GM18502 (cell line): ENCODE data around the gene CTU2.

ENCODE experiments used
- ATAC-seq: cut with Tn5 transposase; IDR thresholded peaks from one replicate; pipeline ENCODE4 v1.9.1; 2021; ENCODE audit warnings: mild to moderate bottlenecking; ENCODE audit not compliant: unreplicated experiment, poor library complexity

The CTU2 gene

DNA sequence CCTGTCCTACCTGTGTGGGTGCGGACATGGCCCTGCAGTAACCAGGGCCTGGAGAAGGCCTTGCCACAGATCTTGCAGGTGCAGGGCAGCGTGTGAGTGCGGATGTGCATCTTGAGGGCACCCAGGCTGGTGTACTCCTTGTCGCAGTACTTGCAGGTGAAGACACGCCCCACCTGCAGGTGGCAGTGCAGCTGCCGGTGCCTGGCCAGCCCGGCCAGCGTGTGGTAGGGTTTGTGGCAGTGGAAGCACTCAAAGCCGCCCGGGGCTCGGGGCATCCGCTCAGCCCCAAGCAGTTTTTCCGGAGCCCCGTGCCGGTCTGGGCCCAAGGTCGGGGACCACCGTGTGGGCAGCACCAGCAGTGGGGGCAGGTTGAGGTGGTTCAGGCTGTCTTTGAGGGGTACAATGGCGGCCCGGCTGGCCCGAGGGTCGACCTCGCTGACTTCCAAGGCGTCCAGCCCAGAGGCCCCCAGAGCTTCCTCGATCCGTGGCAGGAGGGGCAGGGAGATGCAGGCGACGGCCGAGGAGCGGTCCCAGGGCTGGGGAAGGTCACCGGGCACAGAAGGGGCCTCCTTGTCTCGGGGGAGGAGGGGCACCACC, 25.1 kb upstream of the CTU2 start:
- ATAC-seq: peak; percentile 10

DNA sequence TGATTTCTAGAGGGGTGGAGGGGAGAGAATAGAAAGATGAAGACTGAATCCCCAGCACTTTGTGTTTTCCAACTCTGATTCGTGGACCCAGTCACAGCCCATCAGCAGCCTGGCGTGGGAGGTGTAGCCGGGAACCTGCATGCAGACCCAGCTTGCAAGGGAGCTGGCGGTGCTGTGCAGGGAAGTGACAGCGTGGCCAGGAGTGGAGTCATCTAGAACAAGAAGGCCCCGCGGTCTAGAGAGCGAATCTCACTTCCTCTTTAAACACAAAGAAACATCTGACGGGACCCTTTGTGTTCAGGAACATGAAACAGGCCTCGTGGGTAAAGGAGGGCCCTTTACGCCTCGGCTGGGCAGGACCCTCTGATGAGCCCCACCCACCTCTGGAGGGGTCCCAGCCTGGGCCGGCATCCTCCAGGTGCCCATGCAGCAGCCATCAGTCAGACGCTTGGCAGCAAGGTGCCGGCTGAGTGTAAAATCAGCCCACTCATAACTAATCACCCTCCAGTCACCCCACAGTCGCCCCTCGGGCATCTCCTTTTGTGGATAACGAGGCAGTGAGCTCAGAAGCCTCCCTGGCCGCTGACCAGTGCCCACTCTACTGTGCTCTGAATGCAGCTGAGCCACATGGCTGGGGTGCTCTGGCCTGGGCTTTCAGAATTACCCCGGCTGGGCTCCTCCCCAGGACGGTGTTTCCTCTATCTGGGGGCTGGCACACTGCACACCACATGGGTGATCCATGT, 24.4 kb upstream of the CTU2 start:
- peak; percentile 72 for ATAC-seq

DNA sequence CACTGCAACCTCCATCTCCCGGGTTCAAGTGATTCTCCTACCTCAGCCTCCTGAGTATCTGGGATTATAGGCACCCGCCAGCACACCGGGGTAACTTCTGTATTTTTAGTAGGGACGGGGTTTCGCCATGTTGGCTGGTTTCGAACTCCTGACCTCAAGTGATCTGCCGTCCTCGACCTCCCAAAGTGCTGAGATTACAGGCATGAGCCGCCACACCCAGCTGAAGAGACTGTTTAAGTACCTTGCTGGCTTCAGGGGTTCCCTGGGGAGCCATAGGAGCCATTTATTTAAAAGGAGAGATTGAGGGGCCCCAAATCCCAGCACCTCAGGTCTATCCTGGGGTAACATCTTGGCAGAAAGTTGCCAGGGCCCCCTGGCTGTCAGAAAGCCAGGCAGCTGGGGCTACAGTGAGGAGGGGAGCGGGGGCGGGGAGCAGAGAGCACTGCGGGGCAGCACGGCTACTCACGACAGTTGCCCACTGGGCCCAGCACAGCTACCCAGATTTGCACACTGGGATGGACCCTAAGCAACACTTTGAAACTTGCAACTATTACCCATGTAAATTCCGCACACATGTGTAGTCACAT, 21.6 kb upstream of the CTU2 start:
- no peak for ATAC-seq

DNA sequence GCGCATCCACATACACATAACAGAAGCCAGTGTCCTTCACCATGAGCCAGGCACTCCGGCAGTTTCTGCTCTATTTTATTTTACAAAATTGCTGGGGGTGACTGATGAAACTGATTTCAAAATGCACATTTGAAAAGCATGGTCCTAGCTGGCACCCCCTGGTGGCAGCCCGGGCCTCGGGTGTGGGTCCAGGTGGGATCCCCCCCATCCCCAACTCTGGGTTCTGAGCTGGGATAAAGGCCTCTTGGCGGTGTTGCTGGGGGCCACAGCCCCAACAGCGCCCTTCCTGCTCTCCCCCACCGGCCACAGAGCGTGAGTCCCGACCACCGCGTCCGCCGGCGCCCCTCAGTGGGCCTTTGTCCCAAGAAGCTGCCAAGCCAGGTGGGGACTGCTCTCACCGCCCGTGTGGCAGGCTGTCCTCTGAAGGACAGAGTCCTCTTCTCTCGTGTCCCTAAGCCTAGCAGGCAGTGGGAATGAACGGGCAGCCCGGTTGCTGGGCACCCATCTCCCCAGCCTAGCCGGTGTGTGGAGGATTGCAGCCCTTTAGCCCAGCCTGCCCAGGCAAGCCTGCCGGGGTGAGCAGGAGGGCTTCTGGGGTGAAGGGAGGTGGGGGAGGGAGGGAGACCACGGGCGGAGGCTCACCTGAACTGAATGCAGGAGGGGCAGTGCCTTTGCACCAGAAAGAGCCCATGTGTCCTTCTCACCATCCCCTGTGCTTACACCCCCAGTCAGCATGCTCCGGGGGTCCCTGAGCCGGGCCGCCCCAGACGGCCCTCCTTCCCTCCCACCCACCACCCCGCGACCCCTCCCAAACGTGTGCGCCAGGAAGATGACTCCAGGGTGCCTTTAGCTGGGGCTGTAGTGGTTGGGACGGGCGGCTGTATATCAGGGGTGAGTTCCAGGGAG, 20.9 kb upstream of the CTU2 start:
- no peak for ATAC-seq

DNA sequence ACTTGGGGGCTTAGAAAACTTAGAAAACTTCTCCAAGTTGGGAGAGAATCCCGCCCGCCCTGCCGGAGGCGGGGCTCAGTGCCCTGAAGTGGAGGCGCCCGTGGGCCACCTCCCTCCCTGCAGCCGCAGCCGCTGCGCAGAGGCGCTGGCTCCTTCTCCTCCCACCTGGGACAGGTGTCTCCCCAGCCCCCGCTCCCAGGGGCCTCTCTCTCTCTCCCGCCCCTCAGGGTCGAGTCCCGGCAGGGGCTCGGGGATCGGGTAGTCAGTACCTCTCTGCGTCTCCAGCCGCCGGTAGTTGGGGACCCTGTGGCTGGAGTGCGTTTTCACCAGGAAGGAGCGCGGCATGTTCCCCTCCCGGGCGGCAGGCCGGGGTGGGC, 20.3 kb upstream of the CTU2 start:
- peak; percentile 16 for ATAC-seq

DNA sequence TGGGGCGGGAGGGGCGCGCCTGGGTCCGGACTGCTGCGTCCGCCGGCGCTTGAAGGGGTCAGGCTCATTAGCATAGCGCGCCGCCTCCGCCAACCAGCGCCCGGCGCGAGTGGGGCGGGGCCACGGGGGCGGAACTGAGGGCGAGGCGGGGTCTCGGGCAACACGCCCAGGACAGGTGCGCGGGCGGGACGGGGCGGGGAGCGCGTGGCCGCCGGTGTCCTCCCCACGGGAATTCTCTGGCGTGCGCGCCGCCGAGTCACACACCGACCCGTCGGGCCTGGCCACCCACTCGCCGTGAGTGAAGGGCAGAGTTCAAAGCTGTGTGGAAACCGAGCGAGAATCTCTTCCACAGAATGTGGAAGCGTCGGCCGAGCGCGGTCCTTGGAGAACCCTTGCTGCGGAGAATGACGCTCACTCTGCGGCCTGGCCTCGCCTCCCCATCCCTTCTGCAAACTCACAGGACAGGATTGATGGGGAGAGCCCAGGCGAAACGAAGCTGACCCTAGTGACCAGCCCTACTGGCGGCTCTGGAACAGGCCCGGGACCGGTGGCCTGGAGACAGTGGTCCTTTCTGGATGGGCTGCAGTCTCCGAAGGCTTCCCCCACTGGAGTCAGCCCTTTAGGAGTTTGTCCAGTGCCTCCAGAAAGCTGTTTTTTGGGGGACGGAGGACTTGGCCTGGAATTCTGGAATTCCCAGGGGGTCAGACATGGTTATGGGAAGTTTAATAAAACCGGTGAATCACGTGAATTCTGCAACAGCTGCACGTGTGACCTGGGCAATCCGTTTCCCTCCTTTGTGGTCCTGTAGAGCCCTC, 19.7 kb upstream of the CTU2 start, which contains the start of gene SNAI3:
Gene SNAI3 (minus strand): TSS at position 69 of the 815 bp plus-strand sequence. CDS start 101 bp downstream, outside the sequence.
- ATAC-seq: peak; percentile 72

DNA sequence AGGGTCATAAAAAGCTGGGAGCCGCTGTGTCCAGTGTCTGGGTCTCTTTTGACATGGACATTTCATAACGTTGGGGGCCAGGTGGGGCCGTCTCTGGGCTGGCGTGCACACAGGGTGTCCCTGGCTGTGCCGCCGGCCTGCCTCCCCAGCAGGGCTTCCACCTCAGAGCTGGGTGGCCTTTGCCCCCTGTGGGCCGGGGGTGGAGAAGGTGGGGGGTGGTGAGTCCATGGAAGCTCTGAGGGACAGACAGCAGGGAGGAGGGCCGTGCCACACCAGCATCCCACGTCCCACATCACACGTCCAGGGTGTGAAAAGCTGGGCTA, 19.1 kb upstream of the CTU2 start:
- ATAC-seq: no peak

DNA sequence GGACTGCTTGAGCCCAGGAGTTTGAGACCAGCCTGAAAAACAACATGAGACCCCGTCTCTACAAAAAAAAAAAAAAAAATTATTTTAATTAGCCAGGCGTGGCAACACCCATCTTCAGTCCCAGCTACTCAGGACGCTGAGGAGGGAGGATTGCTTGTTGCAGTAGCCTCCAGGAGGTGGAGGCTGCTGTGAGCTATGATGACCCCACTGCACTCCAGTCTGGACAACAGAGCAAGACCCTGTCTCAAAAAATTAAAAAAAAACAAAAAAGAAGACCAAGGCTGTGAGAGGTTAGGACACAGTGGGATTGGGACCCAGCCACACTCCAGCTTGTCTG, 18.7 kb upstream of the CTU2 start:
- ATAC-seq: no peak

DNA sequence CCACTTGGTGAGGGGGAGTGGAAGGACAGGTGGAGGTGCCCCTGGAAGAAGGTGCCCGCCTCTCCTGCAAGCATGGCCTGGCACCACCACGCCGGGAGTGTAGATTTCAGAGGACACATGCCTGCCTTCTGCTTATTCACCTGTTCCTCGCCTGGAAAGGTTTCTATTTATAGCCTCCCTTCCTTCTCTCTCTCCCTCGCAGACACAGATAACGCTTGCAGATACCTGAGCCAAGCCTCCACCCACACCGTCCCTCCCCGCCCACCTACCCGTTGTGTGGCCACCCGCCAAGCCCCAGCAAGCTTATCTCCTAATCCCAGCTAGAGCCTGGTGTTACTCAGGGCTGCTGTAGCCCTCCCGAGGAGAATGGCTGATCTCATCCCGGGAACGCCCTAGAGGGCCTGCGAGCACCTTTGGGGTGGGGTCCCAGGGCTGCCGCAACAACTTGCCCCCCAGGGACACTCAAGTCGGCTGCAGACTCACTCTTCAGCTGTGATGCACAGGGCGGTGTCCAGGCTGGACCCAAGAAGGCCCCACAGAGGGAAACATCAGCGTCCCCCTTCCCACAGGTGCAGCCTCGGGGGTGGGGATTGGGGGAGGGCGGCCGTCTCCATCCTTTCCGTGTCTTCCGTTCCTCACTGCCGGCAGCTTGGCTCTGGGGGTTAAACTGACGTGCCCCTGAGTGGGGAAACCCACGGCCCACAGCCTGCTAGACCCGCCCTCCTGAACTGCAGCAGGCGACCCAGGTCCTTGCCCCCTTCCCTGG, 18.1 kb upstream of the CTU2 start:
- ATAC-seq: no peak

DNA sequence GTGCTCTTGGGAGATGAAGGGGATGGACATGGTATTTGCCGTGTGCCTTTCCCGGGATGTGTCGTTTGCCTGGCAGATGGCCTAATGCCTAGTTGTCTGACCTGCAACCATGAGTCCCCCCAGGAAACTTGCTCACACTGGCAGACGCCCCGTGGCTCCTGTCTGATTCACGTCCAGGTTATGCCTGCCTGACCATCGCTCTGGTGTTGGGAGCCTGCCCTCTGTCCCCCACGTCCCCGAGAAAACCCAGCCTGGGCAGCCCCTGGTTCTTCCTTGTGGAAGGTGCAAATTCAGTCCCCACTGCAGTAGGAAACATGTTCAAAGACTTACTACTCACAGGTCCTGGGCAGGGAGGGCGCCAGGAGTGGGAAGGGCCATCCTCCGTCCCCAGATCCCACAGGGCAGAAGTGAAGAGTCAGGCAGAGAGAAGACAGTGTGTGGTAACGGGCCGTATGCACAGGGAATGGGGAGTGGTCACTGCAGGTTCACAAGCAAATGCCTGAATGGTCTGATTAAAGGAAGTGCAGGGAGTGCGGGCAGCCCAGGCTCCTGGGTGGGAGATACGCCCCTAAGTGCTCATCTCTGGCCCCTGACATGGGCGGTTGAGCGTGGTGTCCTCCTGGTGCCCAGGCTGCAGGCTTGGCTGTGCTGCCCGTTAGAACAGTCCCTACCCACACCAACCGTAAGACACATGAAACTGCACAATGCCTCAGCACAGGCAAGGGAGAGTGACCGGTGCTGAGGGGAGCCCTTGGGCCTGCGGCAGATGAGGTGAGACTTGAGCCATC, 15.8 kb upstream of the CTU2 start:
- no peak for ATAC-seq

DNA sequence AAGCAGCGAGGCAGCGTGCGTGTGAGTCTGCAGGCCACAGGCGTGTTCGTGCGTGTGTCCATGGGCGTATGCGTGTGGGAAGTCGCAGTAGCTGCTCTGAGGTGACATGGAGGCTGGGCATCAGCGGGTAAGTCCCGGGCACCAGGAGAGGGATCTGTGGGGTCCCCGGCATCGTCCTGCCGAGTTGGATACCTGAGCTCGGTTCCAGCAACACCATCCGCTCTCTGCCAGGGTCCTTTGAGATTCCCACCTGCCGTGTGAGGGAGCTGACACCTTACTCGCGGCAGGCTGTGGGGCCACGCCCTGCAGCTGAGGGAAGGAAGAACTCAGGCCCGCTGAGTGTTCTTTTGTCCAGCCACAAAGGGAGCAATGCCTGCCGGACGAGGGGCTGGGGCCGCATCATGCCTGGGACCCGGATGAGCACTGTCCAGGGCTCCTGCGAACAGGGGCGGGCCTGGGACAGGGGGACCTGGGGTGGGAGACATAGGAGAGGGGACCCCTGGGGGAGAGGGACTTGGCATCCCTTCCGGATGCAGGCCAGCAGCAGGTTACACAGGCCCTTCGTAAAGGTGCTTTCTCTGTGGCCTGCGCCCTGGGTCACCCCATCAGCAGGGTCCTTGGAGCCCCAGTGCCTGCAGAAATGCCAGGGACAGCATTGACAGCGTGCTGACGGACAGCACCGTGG, 15.0 kb upstream of the CTU2 start:
- ATAC-seq: no peak

DNA sequence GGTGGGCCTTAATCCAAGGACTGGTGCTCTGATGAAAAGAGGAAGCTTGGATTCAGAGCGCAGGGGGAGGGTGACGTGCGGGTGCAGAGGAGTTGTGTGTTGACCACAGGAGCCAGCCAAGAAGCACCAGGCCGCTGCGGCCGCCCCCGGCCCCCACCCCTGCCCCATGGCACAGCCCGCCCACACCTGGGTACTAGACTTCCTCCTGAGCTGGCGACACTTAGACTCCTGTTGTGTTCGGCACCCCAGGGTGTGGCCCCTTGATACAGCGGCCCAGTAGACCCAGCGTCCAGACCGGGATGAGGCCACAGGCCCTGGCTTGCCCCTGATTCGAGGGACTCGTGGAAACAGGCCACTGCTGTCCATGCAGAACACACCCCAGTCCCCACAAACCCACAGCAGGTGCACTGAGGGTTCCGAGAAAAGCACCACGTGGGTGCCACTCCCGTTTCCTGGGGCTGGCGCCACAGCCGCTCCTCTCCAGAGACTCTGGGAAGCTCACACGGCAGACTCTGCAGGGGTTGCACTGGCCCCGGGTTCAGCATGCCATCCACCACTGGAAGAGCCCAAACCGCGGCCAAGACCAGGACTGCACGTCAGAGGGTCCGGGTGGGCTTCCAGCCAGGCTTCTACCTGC, 14.3 kb upstream of the CTU2 start:
- no peak for ATAC-seq

DNA sequence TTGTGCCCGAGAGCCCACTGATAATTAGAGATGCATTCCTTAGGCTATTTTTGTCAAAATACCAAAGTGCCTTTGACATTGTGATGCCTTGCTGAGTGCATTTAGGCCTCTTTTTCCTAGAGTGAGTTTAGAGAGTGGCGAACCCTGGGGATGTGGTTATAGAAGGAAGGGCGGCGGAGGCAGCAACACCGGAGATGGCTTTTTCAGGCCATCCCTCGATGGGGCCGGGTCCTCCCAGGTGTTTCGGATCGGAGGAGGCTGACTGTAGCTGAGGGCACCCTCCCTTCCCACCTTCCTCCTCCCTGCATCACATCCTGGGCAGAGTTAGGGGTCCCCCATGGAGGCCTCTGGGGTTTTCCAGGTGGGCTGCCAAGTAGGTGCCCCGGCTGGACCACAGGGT, 13.4 kb upstream of the CTU2 start:
- no peak for ATAC-seq

DNA sequence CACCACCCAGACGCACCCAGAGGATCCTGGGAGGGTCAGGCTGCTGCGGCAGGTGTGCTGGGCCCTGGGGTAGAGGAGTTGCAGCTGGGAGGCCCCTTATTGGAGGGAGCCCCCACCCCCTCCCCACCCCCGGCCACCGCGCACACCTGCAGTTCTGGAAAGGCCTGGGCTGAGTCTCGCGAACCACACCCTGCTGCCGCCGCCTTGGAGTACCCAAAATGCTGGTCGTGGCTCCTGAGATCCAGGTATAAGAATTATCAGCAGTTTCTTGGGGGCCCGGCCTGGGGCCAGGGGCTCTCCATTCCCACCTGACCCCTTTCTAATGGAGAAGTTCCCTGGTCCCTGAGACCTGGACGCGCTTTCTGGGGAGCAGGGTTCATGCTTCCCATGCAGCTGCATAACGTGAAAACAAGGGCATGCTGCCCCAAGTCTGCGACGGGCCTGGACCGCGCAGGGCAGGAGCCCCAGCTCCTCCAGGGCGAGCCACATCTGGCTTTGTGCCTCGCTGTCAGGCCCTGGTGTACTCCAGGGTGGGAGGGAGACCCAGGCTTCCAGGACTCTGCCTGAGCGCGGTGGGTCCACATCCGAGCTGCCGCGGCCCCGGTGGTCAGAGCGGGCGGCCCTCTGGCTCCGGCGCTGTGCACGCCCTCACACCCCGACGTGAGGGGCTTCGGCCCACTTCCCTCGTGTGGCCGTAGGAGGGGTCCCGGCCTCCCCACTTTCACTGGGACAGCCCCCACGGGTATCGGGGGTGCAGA, 12.7 kb upstream of the CTU2 start:
- no peak for ATAC-seq

DNA sequence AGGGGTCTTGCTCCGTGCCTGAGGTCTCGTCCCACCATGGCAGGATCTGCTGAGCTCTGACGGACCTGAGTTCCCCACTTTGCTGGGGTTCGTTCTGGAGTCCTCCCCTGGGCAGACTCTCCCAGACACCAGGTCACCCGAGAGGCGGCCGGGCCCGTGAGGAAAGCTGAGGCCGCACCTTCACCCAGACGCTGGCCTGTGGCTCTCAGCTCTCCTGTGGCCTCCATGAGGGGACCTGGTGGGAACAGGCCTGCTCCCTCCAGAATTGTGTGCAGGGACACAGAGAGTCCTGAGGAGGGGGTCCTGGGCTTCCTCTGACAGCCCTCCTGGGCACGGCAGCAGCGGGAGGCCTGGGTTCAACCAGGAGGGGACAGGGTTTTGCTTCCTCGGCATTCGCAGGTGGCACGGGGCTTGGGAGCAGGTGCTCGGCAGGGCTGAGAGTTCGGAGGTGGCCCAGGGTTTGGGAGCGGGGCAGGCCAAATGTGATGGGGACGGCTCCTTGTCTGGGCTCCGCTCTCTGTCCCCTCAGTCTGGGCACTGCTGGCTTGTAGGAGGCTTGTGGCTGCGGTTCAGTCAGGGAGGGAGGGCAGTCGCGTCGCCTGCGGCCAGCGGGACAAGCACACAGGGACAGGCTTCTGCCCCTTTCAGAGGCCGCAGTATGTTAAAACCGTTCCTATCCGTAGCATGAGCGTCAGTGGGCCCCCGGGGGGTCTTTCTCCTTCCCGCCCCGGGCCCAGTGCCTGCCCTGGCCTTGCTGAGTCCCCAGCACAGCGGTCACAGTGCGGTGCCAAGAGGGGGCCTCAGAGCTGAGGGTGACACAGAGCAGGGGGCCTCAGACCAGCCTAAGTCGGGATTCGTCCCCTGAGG, 11.8 kb upstream of the CTU2 start:
- ATAC-seq: no peak

DNA sequence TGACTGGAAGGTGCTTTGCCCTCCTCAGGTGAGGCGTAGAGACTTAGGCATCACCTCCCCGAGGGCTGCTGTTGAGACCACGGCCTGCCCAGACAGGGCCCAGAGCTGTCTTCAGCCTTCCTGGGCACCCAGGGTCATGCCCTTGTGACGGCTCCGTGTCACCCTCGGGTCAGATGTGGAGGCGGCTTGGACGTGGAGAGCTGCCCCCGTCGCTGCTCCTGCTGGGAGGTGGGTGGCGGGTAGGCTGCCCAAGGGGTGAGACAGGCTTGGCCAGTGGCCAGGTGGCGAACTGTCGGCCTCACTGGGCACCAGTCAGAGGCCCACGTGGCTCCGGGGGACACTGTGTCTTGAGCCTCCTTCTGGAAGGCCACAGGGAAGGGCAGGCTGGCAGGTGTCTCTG, 11.1 kb upstream of the CTU2 start:
- ATAC-seq: no peak
